OCI-LY7 (cell line): ENCODE data around the gene PTGER3. TPM values are rescaled to one million over a fixed set of nuclear protein-coding genes. Genes with fewer than 3 reads are reported as not detected.

Experiments
- BruUV-seq: library from RNA; stranded (reverse); fragments of 400-500 nt; replicated peaks from 2 replicates; lab custom pipeline; 2021; lab: Mats Ljungman, UMichigan
- CTCF ChIA-PET: fragments of 300-600 bp; sonication (Branson Sonifier 250); formaldehyde crosslinking; loops from one replicate; lab custom pipeline; 2022; ENCODE audit warnings: antibody characterized with exemption; ENCODE audit not compliant: unreplicated experiment; lab: Charles Lee
- POLR2A ChIA-PET: fragments of 300-600 bp; sonication (Branson Sonifier 250); formaldehyde crosslinking; loops from one replicate; lab custom pipeline; 2022; ENCODE audit warnings: antibody characterized with exemption; lab: Charles Lee
- DNase-seq: peaks from one replicate; pipeline ENCODE4 v3.0.0-alpha.2; 2015; ENCODE audit warnings: low spot score
- H2AFZ ChIP-seq: fragments of 200-600 bp; sonication (generic), shearing (Covaris generic); 2 replicates; pipeline ENCODE4 v1.6.1; 2014; ENCODE audit warnings: mild to moderate bottlenecking, antibody characterized with exemption, low read length, moderate library complexity
- H3K27ac ChIP-seq: fragments of 200-600 bp; sonication (generic); 2 replicates; pipeline ENCODE4 v1.5.1; 2014; ENCODE audit warnings: mixed run types, low read depth, mild to moderate bottlenecking, moderate library complexity, low read length, inconsistent platforms; ENCODE audit not compliant: poor library complexity, severe bottlenecking
- H3K36me3 ChIP-seq: fragments of 200-600 bp; sonication (generic); 2 replicates; pipeline ENCODE4 v1.6.1; 2014; ENCODE audit warnings: mild to moderate bottlenecking, antibody characterized with exemption, low read length, moderate library complexity, mixed read lengths; ENCODE audit not compliant: insufficient read depth
- H3K4me1 ChIP-seq: fragments of 200-600 bp; sonication (generic); 2 replicates; pipeline ENCODE4 v1.5.1; 2014; ENCODE audit warnings: mild to moderate bottlenecking, low read length; ENCODE audit not compliant: insufficient read depth, poor library complexity, severe bottlenecking
- H3K4me2 ChIP-seq: fragments of 200-600 bp; sonication (generic); 2 replicates; pipeline ENCODE4 v1.6.1; 2014; ENCODE audit warnings: mild to moderate bottlenecking, low read length
- H3K4me3 ChIP-seq: fragments of 200-600 bp; sonication (generic); 2 replicates; pipeline ENCODE4 v1.5.1; 2014; ENCODE audit warnings: mild to moderate bottlenecking, low read depth, low read length; ENCODE audit not compliant: poor library complexity, severe bottlenecking
- H3K79me2 ChIP-seq: fragments of 200-600 bp; sonication (generic); 2 replicates; pipeline ENCODE4 v1.6.1; 2016; ENCODE audit warnings: low read depth, mild to moderate bottlenecking, low read length, moderate library complexity, mixed read lengths; ENCODE audit not compliant: insufficient read depth
- H3K9me2 ChIP-seq: fragments of 200-600 bp; sonication (generic); 2 replicates; pipeline ENCODE4 v1.6.1; 2016; ENCODE audit warnings: mild to moderate bottlenecking, low read length, mixed read lengths; ENCODE audit not compliant: insufficient read depth
- H3K9me3 ChIP-seq: fragments of 200-600 bp; sonication (generic); 2 replicates; pipeline ENCODE4 v1.6.1; 2014; ENCODE audit warnings: mild to moderate bottlenecking, mixed run types, low read length, mixed read lengths
- H4K20me1 ChIP-seq: fragments of 200-600 bp; sonication (generic); 2 replicates; pipeline ENCODE4 v1.6.1; 2014; ENCODE audit warnings: mild to moderate bottlenecking, antibody characterized with exemption, low read length, moderate library complexity, mixed read lengths; ENCODE audit not compliant: insufficient read depth
- EZH2phosphoT487 ChIP-seq: fragments of 200-600 bp; sonication (generic); IDR thresholded peaks from 2 replicates; pipeline ENCODE4 v1.6.1; 2018; ENCODE audit warnings: low read depth, borderline replicate concordance, mild to moderate bottlenecking, mixed run types, antibody characterized with exemption, low read length, moderate library complexity, mixed read lengths
- intact Hi-C: fragments of 100-400 bp; cut with micrococcal nuclease; formaldehyde crosslinking; loops from one replicate; pipeline ENCODE4 v1.10.0; 2022; ENCODE audit not compliant: unreplicated experiment
- total RNA-seq, 2 experiments: library from RNA; depleted of rRNA in 1 of 2; stranded (reverse); fragments of >200 nt in 1 of 2; shearing (Covaris generic) in 1 of 2; gene quantifications; 2 replicates each; pipeline ENCODE4 v1.2.3, GENCODE V29; 2014 to 2022
- TF ChIP-seq, protein P1 (sequence below): fragments of 200-600 bp; sonication (generic); conservative IDR thresholded peaks from 2 replicates; pipeline ENCODE4 v1.5.1; 2014; ENCODE audit warnings: mild to moderate bottlenecking, antibody characterized with exemption, low read length, moderate library complexity, mixed read lengths

PTGER3 gene
- total RNA-seq, 2 experiments from 2014 or later: 0.13 TPM; not detected in 1

DNA sequence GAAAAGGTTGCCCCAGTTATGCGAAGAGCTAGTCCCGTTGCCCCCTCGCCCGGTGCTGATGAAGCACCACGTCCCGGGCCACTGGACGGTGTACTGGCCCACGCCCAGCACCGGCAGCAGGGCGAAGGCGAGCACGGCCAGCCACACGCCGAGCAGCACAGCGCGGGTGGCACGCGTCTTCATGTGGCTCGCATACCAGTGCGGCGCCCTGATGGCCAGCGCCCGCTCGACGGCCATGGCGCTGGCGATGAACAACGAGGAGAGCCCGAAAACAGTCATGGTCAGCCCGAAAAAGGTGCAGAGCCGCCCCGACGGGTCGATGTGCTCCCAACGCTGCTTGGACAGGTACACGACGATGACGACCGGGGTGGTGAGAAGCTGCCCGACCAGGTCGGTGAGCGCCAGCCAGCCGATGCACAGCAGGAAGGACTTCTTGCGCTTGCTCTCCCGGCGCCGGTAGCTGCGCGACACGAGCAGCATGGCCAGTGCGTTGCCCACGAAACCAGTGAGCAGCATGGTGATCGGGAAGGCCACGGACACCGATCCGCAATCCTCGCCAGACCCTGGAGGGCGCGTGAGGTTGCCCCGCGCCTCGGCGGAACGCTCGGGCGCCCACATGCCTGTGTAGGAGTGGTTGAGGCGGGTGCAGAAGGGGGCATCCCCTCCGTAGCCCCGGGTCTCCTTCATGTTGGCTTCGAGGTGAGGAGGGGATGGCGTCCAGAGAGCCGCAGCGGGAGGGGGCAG is 553 bp downstream of the PTGER3 start:
- intact Hi-C loops: no loop called here
- no TSS peak for BruUV-seq
- Histone ChIP-seq H3K9me2 (no peaks in the 10 kb centered on the region), H4K20me1 (no peaks in the 10 kb centered on the region), H3K36me3 (no peaks in the 10 kb centered on the region), H3K79me2 (no peaks in the 10 kb centered on the region), H3K4me1 (no peaks in the 10 kb centered on the region), H2AFZ (no peak overlapping the region), H3K9me3 (no peaks in the 10 kb centered on the region), H3K27ac (no peak overlapping the region), H3K4me2 (no peak overlapping the region), H3K4me3 (no peak overlapping the region)
- CTCF ChIA-PET: no interaction called here
- no peak for DNase-seq
- TF ChIP-seq EZH2phosphoT487: no peak
- TF ChIP-seq, protein P1, sequence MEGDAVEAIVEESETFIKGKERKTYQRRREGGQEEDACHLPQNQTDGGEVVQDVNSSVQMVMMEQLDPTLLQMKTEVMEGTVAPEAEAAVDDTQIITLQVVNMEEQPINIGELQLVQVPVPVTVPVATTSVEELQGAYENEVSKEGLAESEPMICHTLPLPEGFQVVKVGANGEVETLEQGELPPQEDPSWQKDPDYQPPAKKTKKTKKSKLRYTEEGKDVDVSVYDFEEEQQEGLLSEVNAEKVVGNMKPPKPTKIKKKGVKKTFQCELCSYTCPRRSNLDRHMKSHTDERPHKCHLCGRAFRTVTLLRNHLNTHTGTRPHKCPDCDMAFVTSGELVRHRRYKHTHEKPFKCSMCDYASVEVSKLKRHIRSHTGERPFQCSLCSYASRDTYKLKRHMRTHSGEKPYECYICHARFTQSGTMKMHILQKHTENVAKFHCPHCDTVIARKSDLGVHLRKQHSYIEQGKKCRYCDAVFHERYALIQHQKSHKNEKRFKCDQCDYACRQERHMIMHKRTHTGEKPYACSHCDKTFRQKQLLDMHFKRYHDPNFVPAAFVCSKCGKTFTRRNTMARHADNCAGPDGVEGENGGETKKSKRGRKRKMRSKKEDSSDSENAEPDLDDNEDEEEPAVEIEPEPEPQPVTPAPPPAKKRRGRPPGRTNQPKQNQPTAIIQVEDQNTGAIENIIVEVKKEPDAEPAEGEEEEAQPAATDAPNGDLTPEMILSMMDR: no peak
- POLR2A ChIA-PET: no interaction called here

GRCh38 chr1:71045463-71046028 is 2.1 kb downstream of the PTGER3 start:
- Histone ChIP-seq H4K20me1 (no peaks in the 10 kb centered on the region), H3K4me3 (no peak overlapping the region), H3K9me3 (no peaks in the 10 kb centered on the region), H3K79me2 (no peaks in the 10 kb centered on the region), H2AFZ (no peak overlapping the region), H3K9me2 (no peaks in the 10 kb centered on the region), H3K36me3 (no peaks in the 10 kb centered on the region), H3K4me1 (no peaks in the 10 kb centered on the region), H3K27ac (no peak overlapping the region), H3K4me2 (no peak overlapping the region)
- POLR2A ChIA-PET: interaction anchor here (1.1 kb wide), 1 partner anchor 36 kb away, joined by 3 read pairs; no protein-coding TSS in a partner anchor
- BruUV-seq: no TSS peak
- DNase-seq: no peak
- CTCF ChIA-PET: no interaction called here
- intact Hi-C loops: no loop called here
- TF ChIP-seq EZH2phosphoT487: no peak
- TF ChIP-seq, protein P1: no peak

- no peak overlapping the region for H3K27ac ChIP-seq
- H3K9me2 ChIP-seq: no peaks in the 10 kb centered on the region
- H4K20me1 ChIP-seq: no peaks in the 10 kb centered on the region
- H2AFZ ChIP-seq: no peak overlapping the region
- H3K4me3 ChIP-seq: no peak overlapping the region
- no peaks in the 10 kb centered on the region for H3K4me1 ChIP-seq
- ChIA-PET CTCF (no interaction called here), POLR2A (interaction anchor here (1.1 kb wide), 1 partner anchor 36 kb away, joined by 3 read pairs; no protein-coding TSS in a partner anchor)
- no peaks in the 10 kb centered on the region for H3K36me3 ChIP-seq
- intact Hi-C loops: no loop called here
- DNase-seq: no peak
- BruUV-seq: no TSS peak
- no peaks in the 10 kb centered on the region for H3K79me2 ChIP-seq
- no peak for TF ChIP-seq EZH2phosphoT487
- TF ChIP-seq, protein P1: no peak
- H3K4me2 ChIP-seq: no peak overlapping the region
- H3K9me3 ChIP-seq: no peaks in the 10 kb centered on the region
These were observed 2.8 kb downstream of the PTGER3 start for GRCh38 chr1:71044833-71045232.
